Measurements from ENCODE around the gene TRAPPC12.
"Not testable (repeated sequence)": the region's sequence is repeated elsewhere in the genome, so short reads cannot be mapped to it uniquely, and the experiment has no call there.

The TRAPPC12 gene

GRCh38 chr2:3432693-3433338 lies 53.3 kb downstream of the TRAPPC12 start:
- no peak for DNase-seq (ENCODE audit: low read depth)

GRCh38 chr2:3433339-3433699 lies 53.8 kb downstream of the TRAPPC12 start:
- no peak for DNase-seq (ENCODE audit: low read depth)

- no peak for DNase-seq (ENCODE audit: low read depth)
Observed at GRCh38 chr2:3433776-3434400, 54.4 kb downstream of the TRAPPC12 start.

- DNase-seq (ENCODE audit: low read depth), result no peak
Observed at GRCh38 chr2:3434654-3435053, 55.2 kb downstream of the TRAPPC12 start.

- DNase-seq (ENCODE audit: low read depth), result no peak
Observed at GRCh38 chr2:3435445-3435844, 56.0 kb downstream of the TRAPPC12 start.

- DNase-seq (ENCODE audit: low read depth), result no peak
Observed at GRCh38 chr2:3440477-3440876, 61.0 kb downstream of the TRAPPC12 start.

- DNase-seq (ENCODE audit: low read depth), result no peak
Observed at GRCh38 chr2:3441465-3441864, 62.0 kb downstream of the TRAPPC12 start.

- DNase-seq (ENCODE audit: low read depth), result no peak
Observed at GRCh38 chr2:3442185-3442584, 62.7 kb downstream of the TRAPPC12 start.

GRCh38 chr2:3443083-3443482 lies 63.6 kb downstream of the TRAPPC12 start:
- DNase-seq (ENCODE audit: low read depth), result no peak

- no peak for DNase-seq (ENCODE audit: low read depth)
Observed at GRCh38 chr2:3443506-3444084, 64.1 kb downstream of the TRAPPC12 start.

- no peak for DNase-seq (ENCODE audit: low read depth)
Observed at GRCh38 chr2:3445891-3446290, 66.4 kb downstream of the TRAPPC12 start.

- no peak for DNase-seq (ENCODE audit: low read depth)
Observed at GRCh38 chr2:3446381-3446780, 66.9 kb downstream of the TRAPPC12 start.

GRCh38 chr2:3447186-3447585 lies 67.7 kb downstream of the TRAPPC12 start:
- DNase-seq (ENCODE audit: low read depth), result not testable (repeated sequence)

GRCh38 chr2:3447789-3448317 lies 68.4 kb downstream of the TRAPPC12 start:
- DNase-seq (ENCODE audit: low read depth), result no peak

- DNase-seq (ENCODE audit: low read depth), result not testable (repeated sequence)
Observed at GRCh38 chr2:3448441-3448911, 69.0 kb downstream of the TRAPPC12 start.

GRCh38 chr2:3449086-3449485 lies 69.6 kb downstream of the TRAPPC12 start:
- DNase-seq (ENCODE audit: low read depth), result no peak

GRCh38 chr2:3449936-3450335 lies 70.4 kb downstream of the TRAPPC12 start:
- DNase-seq (ENCODE audit: low read depth), result no peak

- no peak for DNase-seq (ENCODE audit: low read depth)
Observed at GRCh38 chr2:3450385-3451010, 71.0 kb downstream of the TRAPPC12 start.

GRCh38 chr2:3451169-3451568 lies 71.7 kb downstream of the TRAPPC12 start:
- no peak for DNase-seq (ENCODE audit: low read depth)

GRCh38 chr2:3451926-3452671 lies 72.6 kb downstream of the TRAPPC12 start:
- DNase-seq (ENCODE audit: low read depth), result no peak

GRCh38 chr2:3453190-3453999 lies 73.9 kb downstream of the TRAPPC12 start:
- DNase-seq (ENCODE audit: low read depth), result no peak
